ENCODE measurements around the gene PAQR5.

DNA sequence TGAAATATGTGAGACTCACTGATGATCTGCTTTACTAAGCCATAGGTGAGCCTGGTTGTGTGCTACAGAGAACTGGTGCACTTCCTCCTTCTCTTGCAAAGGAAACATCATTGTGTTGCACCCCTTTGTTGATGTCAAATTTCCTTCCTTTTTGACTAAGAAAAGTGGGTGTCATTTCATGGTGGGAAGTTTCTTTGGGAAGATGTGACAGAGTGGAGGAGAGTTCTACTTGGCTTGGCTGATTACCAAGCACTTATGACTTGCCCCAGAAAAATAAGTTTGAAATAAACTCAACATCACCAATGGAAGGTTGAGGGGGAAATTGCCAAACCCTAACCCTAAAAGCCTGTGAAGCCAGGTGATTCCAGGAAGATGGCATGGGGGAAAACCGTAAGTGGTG, 61.9 kb downstream of the PAQR5 start:
- TF ChIP-seq, protein P1, sequence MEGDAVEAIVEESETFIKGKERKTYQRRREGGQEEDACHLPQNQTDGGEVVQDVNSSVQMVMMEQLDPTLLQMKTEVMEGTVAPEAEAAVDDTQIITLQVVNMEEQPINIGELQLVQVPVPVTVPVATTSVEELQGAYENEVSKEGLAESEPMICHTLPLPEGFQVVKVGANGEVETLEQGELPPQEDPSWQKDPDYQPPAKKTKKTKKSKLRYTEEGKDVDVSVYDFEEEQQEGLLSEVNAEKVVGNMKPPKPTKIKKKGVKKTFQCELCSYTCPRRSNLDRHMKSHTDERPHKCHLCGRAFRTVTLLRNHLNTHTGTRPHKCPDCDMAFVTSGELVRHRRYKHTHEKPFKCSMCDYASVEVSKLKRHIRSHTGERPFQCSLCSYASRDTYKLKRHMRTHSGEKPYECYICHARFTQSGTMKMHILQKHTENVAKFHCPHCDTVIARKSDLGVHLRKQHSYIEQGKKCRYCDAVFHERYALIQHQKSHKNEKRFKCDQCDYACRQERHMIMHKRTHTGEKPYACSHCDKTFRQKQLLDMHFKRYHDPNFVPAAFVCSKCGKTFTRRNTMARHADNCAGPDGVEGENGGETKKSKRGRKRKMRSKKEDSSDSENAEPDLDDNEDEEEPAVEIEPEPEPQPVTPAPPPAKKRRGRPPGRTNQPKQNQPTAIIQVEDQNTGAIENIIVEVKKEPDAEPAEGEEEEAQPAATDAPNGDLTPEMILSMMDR (IDR thresholded peaks at IDR 0.05) = no peak
- TF ChIP-seq EP300 (IDR thresholded peaks at IDR 0.05) = no peak
- TF ChIP-seq POLR2AphosphoS5 (IDR thresholded peaks at IDR 0.05) = no peak
- no peak for TF ChIP-seq POLR2A (IDR thresholded peaks at IDR 0.05)

All from gastroesophageal sphincter (tissue), 3 donors.